HepG2 (cell line): ENCODE data around the gene SMURF1. TPM values are rescaled to one million over a fixed set of nuclear protein-coding genes. Genes with fewer than 3 reads are reported as not detected.

Experiments used
- ATAC-seq: fragments of 200-7000 bp; cut with Tn5 transposase; 3 replicates; pipeline ENCODE4 v1.9.1; 2020; ENCODE audit warnings: mild to moderate bottlenecking, moderate library complexity
- BruUV-seq: library from RNA; stranded (reverse); fragments of 400-500 nt; replicated peaks from 2 replicates; lab custom pipeline; 2021; lab: Mats Ljungman, UMichigan
- CTCF ChIA-PET: fragments of 300-600 bp; formaldehyde crosslinking; extraction: SDS; loops from one replicate; lab custom pipeline; 2021; ENCODE audit warnings: low total read pairs, inconsistent platforms, low intra/inter-chr PET ratio; lab: Yijun Ruan, JAX
- POLR2A ChIA-PET: fragments of 350-600 bp; sonication (Branson Sonifier 250); formaldehyde crosslinking; loops from one replicate; lab custom pipeline; 2020; ENCODE audit warnings: antibody characterized with exemption, inconsistent platforms; lab: Yijun Ruan, JAX
- DNase-seq: peaks from one replicate; pipeline ENCODE4 v3.0.0-alpha.2; 2015; ENCODE audit warnings: low spot score
- FAIRE-seq: peaks from 3 replicates; lab custom pipeline; 2011; peaks lifted over from hg19 to GRCh38; lab: Jason Lieb, UNC
- H2AFZ ChIP-seq: one replicate; pipeline ENCODE4 v1.6.1; 2011; ENCODE audit warnings: low read length, inconsistent platforms
- H3K27ac ChIP-seq: fragments of 300-600 bp; 3 replicates; pipeline ENCODE4 v1.8.0; 2011; ENCODE audit warnings: mixed run types, mild to moderate bottlenecking, mixed read lengths, low read length, inconsistent platforms; ENCODE audit not compliant: insufficient read depth; ENCODE audit errors: extremely low read length
- H3K27me3 ChIP-seq, 2 experiments: fragments of 200-600 bp in 1 of 2; 2 replicates in 1 of 2; 3 replicates in 1 of 2; pipeline versions ENCODE4 v1.6.0 to v1.8.0; 2011; ENCODE audit warnings: low read length in 2 of 2, mild to moderate bottlenecking in 2 of 2, moderate library complexity in 2 of 2, inconsistent platforms in 1 of 2; ENCODE audit not compliant: insufficient read depth in 2 of 2, control insufficient read depth in 1 of 2
- H3K36me3 ChIP-seq, 2 experiments: fragments of 200-600 bp in 1 of 2; replicated peaks in 1 of 2; 2 replicates in 1 of 2; 3 replicates in 1 of 2; pipeline versions ENCODE4 v1.5.1 to v1.8.0; 2011; ENCODE audit warnings: low read length in 2 of 2, inconsistent platforms in 1 of 2; ENCODE audit not compliant: insufficient read depth in 2 of 2, control insufficient read depth in 1 of 2
- H3K4me1 ChIP-seq: 2 replicates; pipeline ENCODE4 v1.5.1; 2012; ENCODE audit warnings: low read length, inconsistent platforms; ENCODE audit not compliant: insufficient read depth
- H3K4me2 ChIP-seq: 2 replicates; pipeline ENCODE4 v1.6.0; 2011; ENCODE audit warnings: low read depth, low read length, inconsistent platforms
- H3K4me3 ChIP-seq, 3 experiments: fragments of 200-600 bp in 1 of 3; sonication (generic), shearing (Covaris generic) in 1 of 3; replicated peaks in 1 of 3; 2 replicates each; pipeline ENCODE4 v1.5.1; 2011 to 2016; ENCODE audit warnings: low read length in 3 of 3, inconsistent platforms in 2 of 3, low read depth in 2 of 3, mild to moderate bottlenecking in 2 of 3, control low read depth in 1 of 3, mixed read lengths in 1 of 3; ENCODE audit not compliant: insufficient read depth in 1 of 3
- H3K79me2 ChIP-seq: one replicate; pipeline ENCODE4 v1.6.1; 2011; ENCODE audit warnings: low read length, inconsistent platforms; ENCODE audit not compliant: insufficient read depth
- H3K9ac ChIP-seq: 2 replicates; pipeline ENCODE4 v1.6.0; 2011; ENCODE audit warnings: mild to moderate bottlenecking, low read depth, low read length, inconsistent platforms; ENCODE audit not compliant: insufficient read depth
- H3K9me3 ChIP-seq: 2 replicates; pipeline ENCODE4 v1.5.1; 2012; ENCODE audit warnings: mild to moderate bottlenecking, low read length
- H4K20me1 ChIP-seq: 2 replicates; pipeline ENCODE4 v1.6.0; 2011; ENCODE audit warnings: inconsistent platforms, mild to moderate bottlenecking, low read length, moderate library complexity; ENCODE audit not compliant: insufficient read depth
- ELF4 ChIP-seq: sonication (generic); formaldehyde crosslinking; IDR thresholded peaks from 2 replicates; pipeline ENCODE4 v1.5.0; 2020; ENCODE audit warnings: missing genetic modification reagents, mild to moderate bottlenecking, moderate library complexity, borderline replicate concordance
- FIP1L1 ChIP-seq: fragments of 200-400 bp; formaldehyde crosslinking; IDR thresholded peaks from 2 replicates; pipeline ENCODE4 v1.6.1; 2018; ENCODE audit warnings: low read depth, mild to moderate bottlenecking, low read length, moderate library complexity, borderline replicate concordance; ENCODE audit not compliant: insufficient read depth
- MTF2 ChIP-seq: sonication (generic); formaldehyde crosslinking; IDR thresholded peaks from 2 replicates; pipeline ENCODE4 v1.5.0; 2020; ENCODE audit warnings: missing genetic modification reagents, borderline replicate concordance
- SUZ12 ChIP-seq: fragments of 150-350 bp; IDR thresholded peaks from 2 replicates; pipeline ENCODE4 v1.6.1; 2014; ENCODE audit warnings: low read depth, low read length
- ZFP36L1 ChIP-seq: sonication (generic); formaldehyde crosslinking; IDR thresholded peaks from 2 replicates; pipeline ENCODE4 v1.8.0; 2022; ENCODE audit warnings: mild to moderate bottlenecking, missing genetic modification reagents, moderate library complexity
- ZNF296 ChIP-seq: sonication (generic); formaldehyde crosslinking; conservative IDR thresholded peaks from 2 replicates; pipeline ENCODE4 v1.5.0; 2020; ENCODE audit warnings: mild to moderate bottlenecking, missing genetic modification reagents
- ZNF570 ChIP-seq: sonication (generic); formaldehyde crosslinking; IDR thresholded peaks from 2 replicates; pipeline ENCODE4 v1.4.0; 2020; ENCODE audit warnings: mild to moderate bottlenecking, missing genetic modification reagents, borderline replicate concordance
- ZNF790 ChIP-seq: sonication (generic); formaldehyde crosslinking; IDR thresholded peaks from 2 replicates; pipeline ENCODE4 v1.8.0; 2022; ENCODE audit warnings: missing genetic modification reagents, mild to moderate bottlenecking, borderline replicate concordance
- ZNF83 ChIP-seq: sonication (generic); formaldehyde crosslinking; IDR thresholded peaks from 2 replicates; pipeline ENCODE4 v1.4.0; 2020; ENCODE audit warnings: missing genetic modification reagents, mild to moderate bottlenecking, borderline replicate concordance
- ZSCAN20 ChIP-seq: sonication (generic); formaldehyde crosslinking; IDR thresholded peaks from 2 replicates; pipeline ENCODE4 v1.4.0; 2020; ENCODE audit warnings: missing genetic modification reagents, mild to moderate bottlenecking, borderline replicate concordance
- WGBS: methylation state at CpG from one replicate; pipeline ENCODE4 v1.1.6; 2017; ENCODE audit warnings: low lambda C conversion rate; 5-methylcytosine and 5-hydroxymethylcytosine counted together
- in situ Hi-C: cut with HindIII; loops from 2 replicates; pipeline ENCODE4 v1.10.0; 2017; ENCODE audit warnings: low pct_unique_long_range_greater_than_20kb; ENCODE audit not compliant: extremely low pct_ligation_motif_present
- intact Hi-C: fragments of 100-400 bp; cut with micrococcal nuclease; formaldehyde crosslinking; loops from one replicate; pipeline ENCODE4 v1.10.0; 2022; ENCODE audit not compliant: unreplicated experiment
- polyA plus RNA-seq, 8 experiments: library from polyadenylated mRNA; depleted of rRNA in 3 of 8; stranded (reverse) in 7 of 8; unstranded in 1 of 8; fragments of >200 nt; fragmentation: Illumina TruSeq in 4 of 8; extraction: Trizol in 4 of 8; gene quantifications; 2 replicates each; pipeline versions ENCODE4 v1.2.1 to v1.2.3, GENCODE V29; 2011 to 2016; ENCODE audit warnings: low read depth in 4 of 8, missing spikeins in 1 of 8, mixed read lengths in 1 of 8; ENCODE audit not compliant: insufficient read depth in 1 of 8
- total RNA-seq, 5 experiments: library from RNA; depleted of rRNA; stranded (reverse); fragments of >200 nt; fragmentation: Illumina TruSeq; extraction: Trizol; gene quantifications; 2 replicates each; pipeline ENCODE4 v1.2.3, GENCODE V29; 2016; ENCODE audit warnings: low read depth in 1 of 5
- TF ChIP-seq, protein P1 (sequence below): sonication (generic); formaldehyde crosslinking; IDR thresholded peaks from 2 replicates; pipeline ENCODE4 v1.4.0; 2020; ENCODE audit warnings: mild to moderate bottlenecking, missing genetic modification reagents
- TF ChIP-seq, protein P2 (sequence below): sonication (generic); formaldehyde crosslinking; IDR thresholded peaks from 2 replicates; pipeline ENCODE4 v1.4.0; 2020; ENCODE audit warnings: mild to moderate bottlenecking, low read depth, missing genetic modification reagents
- TF ChIP-seq, protein P3 (sequence below), 2 experiments: sonication (generic) in 1 of 2; formaldehyde crosslinking in 1 of 2; IDR thresholded peaks; 2 replicates each; pipeline versions ENCODE4 v1.5.1 to v1.6.1; 2011 to 2020; ENCODE audit warnings: borderline replicate concordance in 1 of 2, low read depth in 1 of 2, low read length in 1 of 2, mild to moderate bottlenecking in 1 of 2, missing genetic modification reagents in 1 of 2, moderate library complexity in 1 of 2

The SMURF1 gene
- total and polyA plus RNA-seq, 2 of the 13 experiments (the other 11 are each of a cell fraction or from before 2014, with no cell fraction given) = 8.3 to 11.1 TPM

DNA sequence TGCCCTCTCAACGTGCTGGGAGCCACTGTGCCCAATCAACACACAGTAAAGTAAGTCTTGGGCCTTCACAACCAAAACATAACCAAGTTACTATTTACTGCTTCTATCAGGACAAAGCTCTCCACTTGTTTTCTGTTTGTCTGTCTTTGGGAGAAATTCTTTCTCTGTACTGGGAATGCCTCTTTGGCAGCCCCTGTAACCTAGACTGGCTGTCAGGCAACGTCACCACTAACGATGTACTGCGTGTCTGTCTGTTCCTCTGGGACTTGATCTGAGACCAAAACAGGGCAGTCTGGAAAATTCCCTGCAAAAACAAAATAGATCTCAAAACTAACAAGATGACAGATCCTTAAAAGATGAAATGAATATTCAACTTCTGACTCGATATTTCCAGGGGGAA is 113.0 kb downstream of the SMURF1 start:
- TF ChIP-seq SUZ12 = no peak
- TF ChIP-seq ZNF790 (CRISPR knock-in tag) = no peak
- TF ChIP-seq ZFP36L1 (CRISPR knock-in tag) = no peak
- no peak for TF ChIP-seq ZNF296 (CRISPR knock-in tag)
- TF ChIP-seq, protein P1, sequence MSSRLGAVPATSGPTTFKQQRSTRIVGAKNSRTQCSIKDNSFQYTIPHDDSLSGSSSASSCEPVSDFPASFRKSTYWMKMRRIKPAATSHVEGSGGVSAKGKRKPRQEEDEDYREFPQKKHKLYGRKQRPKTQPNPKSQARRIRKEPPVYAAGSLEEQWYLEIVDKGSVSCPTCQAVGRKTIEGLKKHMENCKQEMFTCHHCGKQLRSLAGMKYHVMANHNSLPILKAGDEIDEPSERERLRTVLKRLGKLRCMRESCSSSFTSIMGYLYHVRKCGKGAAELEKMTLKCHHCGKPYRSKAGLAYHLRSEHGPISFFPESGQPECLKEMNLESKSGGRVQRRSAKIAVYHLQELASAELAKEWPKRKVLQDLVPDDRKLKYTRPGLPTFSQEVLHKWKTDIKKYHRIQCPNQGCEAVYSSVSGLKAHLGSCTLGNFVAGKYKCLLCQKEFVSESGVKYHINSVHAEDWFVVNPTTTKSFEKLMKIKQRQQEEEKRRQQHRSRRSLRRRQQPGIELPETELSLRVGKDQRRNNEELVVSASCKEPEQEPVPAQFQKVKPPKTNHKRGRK = no peak
- TF ChIP-seq, protein P2, sequence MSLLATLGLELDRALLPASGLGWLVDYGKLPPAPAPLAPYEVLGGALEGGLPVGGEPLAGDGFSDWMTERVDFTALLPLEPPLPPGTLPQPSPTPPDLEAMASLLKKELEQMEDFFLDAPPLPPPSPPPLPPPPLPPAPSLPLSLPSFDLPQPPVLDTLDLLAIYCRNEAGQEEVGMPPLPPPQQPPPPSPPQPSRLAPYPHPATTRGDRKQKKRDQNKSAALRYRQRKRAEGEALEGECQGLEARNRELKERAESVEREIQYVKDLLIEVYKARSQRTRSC (CRISPR knock-in tag) = no peak
- ChIA-PET CTCF (no interaction called here), POLR2A (no interaction called here)
- 92% methylated on average over 5 of the region's 5 CpGs for WGBS
- Histone ChIP-seq H3K79me2 (no peaks in the 10 kb centered on the region), H3K4me3 (no peak overlapping the region), H3K9ac (no peak overlapping the region), H3K27me3 (no peaks in the 10 kb centered on the region), H4K20me1 (no peaks in the 10 kb centered on the region), H3K27ac (no peak overlapping the region), H2AFZ (no peak overlapping the region), H3K9me3 (no peaks in the 10 kb centered on the region), H3K36me3 (peaks cover 31 to 67% of the 10 kb centered on the region in 2 experiments), H3K4me2 (no peak overlapping the region), H3K4me1 (no peaks in the 10 kb centered on the region)
- FAIRE-seq (no peak), DNase-seq (no peak), ATAC-seq (no peak)
- no TSS peak for BruUV-seq
- in situ Hi-C loops (no loop called here), intact Hi-C loops (no loop called here)

GRCh38 chr7:99030457-99030856 is 113.5 kb downstream of the SMURF1 start:
- 95% methylated on average over 6 of the region's 6 CpGs for WGBS
- no peaks in the 10 kb centered on the region for H4K20me1 ChIP-seq
- POLR2A ChIA-PET = no interaction called here
- H3K4me1 ChIP-seq = no peaks in the 10 kb centered on the region
- no peak for FAIRE-seq
- no peak for TF ChIP-seq ZNF83
- TF ChIP-seq, protein P3, sequence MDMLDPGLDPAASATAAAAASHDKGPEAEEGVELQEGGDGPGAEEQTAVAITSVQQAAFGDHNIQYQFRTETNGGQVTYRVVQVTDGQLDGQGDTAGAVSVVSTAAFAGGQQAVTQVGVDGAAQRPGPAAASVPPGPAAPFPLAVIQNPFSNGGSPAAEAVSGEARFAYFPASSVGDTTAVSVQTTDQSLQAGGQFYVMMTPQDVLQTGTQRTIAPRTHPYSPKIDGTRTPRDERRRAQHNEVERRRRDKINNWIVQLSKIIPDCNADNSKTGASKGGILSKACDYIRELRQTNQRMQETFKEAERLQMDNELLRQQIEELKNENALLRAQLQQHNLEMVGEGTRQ (IDR thresholded peaks at IDR 0.05; ENCODE audit: low read depth, low read length) = no peak
- TF ChIP-seq, protein P3 (CRISPR knock-in tag; IDR thresholded peaks at IDR 0.05; ENCODE audit: borderline replicate concordance) = no peak
- TF ChIP-seq FIP1L1 = no peak
- no peak for TF ChIP-seq MTF2 (CRISPR knock-in tag)
- no peak for TF ChIP-seq ZSCAN20 (CRISPR knock-in tag)
- TF ChIP-seq ELF4 (CRISPR knock-in tag) = no peak
- TF ChIP-seq ZNF570 = no peak
- TF ChIP-seq, all 625 proteins: peak for 0
- in situ Hi-C loops = no loop called here
- Histone ChIP-seq H3K79me2 (no peaks in the 10 kb centered on the region), H3K36me3 (peaks cover 30 to 62% of the 10 kb centered on the region in 2 experiments), H3K27me3 (no peaks in the 10 kb centered on the region), H3K27ac (no peak overlapping the region), H2AFZ (no peak overlapping the region), H3K4me2 (no peak overlapping the region), H3K9me3 (no peaks in the 10 kb centered on the region), H3K9ac (no peak overlapping the region), H3K4me3 (no peak overlapping the region)
- CTCF ChIA-PET = no interaction called here
- no peak for DNase-seq
- BruUV-seq = no TSS peak
- ATAC-seq = no peak
- intact Hi-C loops = no loop called here
